GDM1 (cell line): ENCODE results near the gene MYO6.

Experiments used
- DNase-seq: peaks from one replicate; lab custom pipeline; 2025; lab: John Stamatoyannopoulos, UW

Gene MYO6

GRCh38 chr6:75766387-75766786 lies 17.3 kb downstream of the MYO6 start:
- no peak for DNase-seq

GRCh38 chr6:75770844-75771243 lies 21.8 kb downstream of the MYO6 start:
- no peak for DNase-seq

GRCh38 chr6:75775219-75775618 lies 26.2 kb downstream of the MYO6 start:
- no peak for DNase-seq

- no peak for DNase-seq
Observed at GRCh38 chr6:75776461-75776860, 27.4 kb downstream of the MYO6 start.

GRCh38 chr6:75778757-75779156 lies 29.7 kb downstream of the MYO6 start:
- DNase-seq = no peak

GRCh38 chr6:75786152-75786551 lies 37.1 kb downstream of the MYO6 start:
- no peak for DNase-seq

GRCh38 chr6:75788894-75789293 lies 39.9 kb downstream of the MYO6 start:
- DNase-seq = no peak

GRCh38 chr6:75791881-75792280 lies 42.8 kb downstream of the MYO6 start:
- DNase-seq = no peak

- DNase-seq = no peak
Observed at GRCh38 chr6:75794351-75794846, 45.4 kb downstream of the MYO6 start.

GRCh38 chr6:75794954-75795739 lies 46.1 kb downstream of the MYO6 start:
- no peak for DNase-seq

- no peak for DNase-seq
Observed at GRCh38 chr6:75796723-75797122, 47.7 kb downstream of the MYO6 start.

GRCh38 chr6:75800133-75800532 lies 51.1 kb downstream of the MYO6 start:
- no peak for DNase-seq

GRCh38 chr6:75800708-75801505 lies 51.9 kb downstream of the MYO6 start:
- no peak for DNase-seq

GRCh38 chr6:75802366-75802765 lies 53.3 kb downstream of the MYO6 start:
- DNase-seq = no peak

GRCh38 chr6:75808507-75808906 lies 59.5 kb downstream of the MYO6 start:
- DNase-seq = no peak

- no peak for DNase-seq
Observed at GRCh38 chr6:75812560-75812959, 63.5 kb downstream of the MYO6 start.

GRCh38 chr6:75813476-75814250 lies 64.6 kb downstream of the MYO6 start:
- DNase-seq = no peak

GRCh38 chr6:75815756-75816155 lies 66.7 kb downstream of the MYO6 start:
- DNase-seq = no peak

GRCh38 chr6:75818098-75818855 lies 69.2 kb downstream of the MYO6 start:
- DNase-seq = no peak

- DNase-seq = no peak
Observed at GRCh38 chr6:75819776-75820487, 70.9 kb downstream of the MYO6 start.

- no peak for DNase-seq
Observed at GRCh38 chr6:75824160-75824559, 75.1 kb downstream of the MYO6 start.
